Type B pancreatic cell (in vitro differentiated cells): Measurements from ENCODE around the gene AFF3. TPM values are rescaled to one million over a fixed set of nuclear protein-coding genes. Genes with fewer than 3 reads are reported as not detected.

Experiments used
- DNase-seq: peaks from one replicate; pipeline ENCODE4 v3.0.0; 2021; ENCODE audit warnings: mixed read lengths; ENCODE audit not compliant: unreplicated experiment; ENCODE audit errors: extremely low spot score
- H3K27ac Mint-ChIP-seq: 2 replicates; pipeline ENCODE4 v1.8.0; 2021; ENCODE audit warnings: mild to moderate bottlenecking, mixed read lengths
- H3K27me3 Mint-ChIP-seq: 2 replicates; pipeline ENCODE4 v1.8.0; 2021; ENCODE audit warnings: mixed read lengths
- H3K36me3 Mint-ChIP-seq: 2 replicates; pipeline ENCODE4 v1.8.0; 2021; ENCODE audit warnings: mixed read lengths
- H3K4me1 Mint-ChIP-seq: one replicate; pipeline ENCODE4 v1.8.0; 2021; ENCODE audit warnings: mixed read lengths; ENCODE audit not compliant: unreplicated experiment
- H3K4me3 Mint-ChIP-seq: 2 replicates; pipeline ENCODE4 v1.8.0; 2021; ENCODE audit warnings: mild to moderate bottlenecking, mixed read lengths
- H3K9me3 Mint-ChIP-seq: 2 replicates; pipeline ENCODE4 v1.8.0; 2021; ENCODE audit warnings: mixed read lengths
- CTCF ChIP-seq: fragments of 200-600 bp; sonication (generic); conservative IDR thresholded peaks from 2 replicates; pipeline ENCODE4 v1.5.0; 2021; ENCODE audit warnings: antibody characterized with exemption, mild to moderate bottlenecking
- total RNA-seq: library from RNA; stranded (reverse); gene quantifications from 2 replicates; pipeline ENCODE4 v1.2.1, GENCODE V29; 2021; ENCODE audit warnings: low replicate concordance

Gene AFF3
- total RNA-seq, 1 donor from 2014 or later, result 29.2 TPM

GRCh38 chr2:99701503-99701902 lies 440.9 kb downstream of the AFF3 start:
- peaks cover 6% of the 10 kb centered on the region for H3K4me1 Mint-ChIP-seq
- H3K27me3 Mint-ChIP-seq, result no peaks in the 10 kb centered on the region
- H3K36me3 Mint-ChIP-seq, result peaks cover 5% of the 10 kb centered on the region
- H3K9me3 Mint-ChIP-seq, result peaks cover 5% of the 10 kb centered on the region
- DNase-seq, result no peak
- H3K27ac Mint-ChIP-seq, result no peak overlapping the region
- no peak overlapping the region for H3K4me3 Mint-ChIP-seq
- no peak for TF ChIP-seq CTCF

- peaks cover 10% of the 10 kb centered on the region for H3K4me1 Mint-ChIP-seq
- peaks cover 5% of the 10 kb centered on the region for H3K9me3 Mint-ChIP-seq
- H3K4me3 Mint-ChIP-seq, result no peak overlapping the region
- no peak for TF ChIP-seq CTCF
- no peak overlapping the region for H3K27ac Mint-ChIP-seq
- DNase-seq, result no peak
- H3K27me3 Mint-ChIP-seq, result no peaks in the 10 kb centered on the region
- peaks cover 5% of the 10 kb centered on the region for H3K36me3 Mint-ChIP-seq
These were observed 441.6 kb downstream of the AFF3 start for GRCh38 chr2:99700482-99701398.

- no peak overlapping the region for H3K27ac Mint-ChIP-seq
- TF ChIP-seq CTCF, result no peak
- no peak for DNase-seq
- H3K4me1 Mint-ChIP-seq, result peaks cover 5% of the 10 kb centered on the region
- no peaks in the 10 kb centered on the region for H3K36me3 Mint-ChIP-seq
- H3K4me3 Mint-ChIP-seq, result no peak overlapping the region
- no peaks in the 10 kb centered on the region for H3K27me3 Mint-ChIP-seq
- H3K9me3 Mint-ChIP-seq, result no peaks in the 10 kb centered on the region
These were observed 443.5 kb downstream of the AFF3 start for GRCh38 chr2:99698896-99699295.

- peaks cover 5% of the 10 kb centered on the region for H3K4me1 Mint-ChIP-seq
- DNase-seq, result no peak
- no peaks in the 10 kb centered on the region for H3K36me3 Mint-ChIP-seq
- H3K4me3 Mint-ChIP-seq, result no peak overlapping the region
- no peaks in the 10 kb centered on the region for H3K9me3 Mint-ChIP-seq
- H3K27me3 Mint-ChIP-seq, result no peaks in the 10 kb centered on the region
- no peak overlapping the region for H3K27ac Mint-ChIP-seq
- no peak for TF ChIP-seq CTCF
These were observed 444.4 kb downstream of the AFF3 start for GRCh38 chr2:99697811-99698568.

- no peaks in the 10 kb centered on the region for H3K9me3 Mint-ChIP-seq
- peaks cover 13% of the 10 kb centered on the region for H3K4me1 Mint-ChIP-seq
- no peak overlapping the region for H3K27ac Mint-ChIP-seq
- TF ChIP-seq CTCF, result no peak
- H3K4me3 Mint-ChIP-seq, result no peak overlapping the region
- H3K27me3 Mint-ChIP-seq, result no peaks in the 10 kb centered on the region
- no peak for DNase-seq
- H3K36me3 Mint-ChIP-seq, result no peaks in the 10 kb centered on the region
These were observed 446.5 kb downstream of the AFF3 start for GRCh38 chr2:99695944-99696253.
